Middle frontal gyrus (tissue), 1 donor: ENCODE data around the gene FOXJ3.

Experiments used
- DNase-seq: peaks from one replicate; pipeline ENCODE4 v3.0.0-alpha.2; 2015; ENCODE audit warnings: low spot score; ENCODE audit errors: extremely low spot score

Gene FOXJ3

GRCh38 chr1:42145764-42146625 lies 189.0 kb downstream of the FOXJ3 start:
- DNase-seq, result no peak

- DNase-seq, result no peak
These were observed 189.7 kb downstream of the FOXJ3 start for GRCh38 chr1:42145389-42145716.

- no peak for DNase-seq
These were observed 190.2 kb downstream of the FOXJ3 start for GRCh38 chr1:42144711-42145388.

GRCh38 chr1:42143896-42144710 lies 190.9 kb downstream of the FOXJ3 start:
- no peak for DNase-seq

- DNase-seq, result no peak
These were observed 191.9 kb downstream of the FOXJ3 start for GRCh38 chr1:42142894-42143675.

GRCh38 chr1:42141978-42142377 lies 193.1 kb downstream of the FOXJ3 start:
- no peak for DNase-seq

- DNase-seq, result no peak
These were observed 194.8 kb downstream of the FOXJ3 start for GRCh38 chr1:42140191-42140590.

- no peak for DNase-seq
These were observed 195.6 kb downstream of the FOXJ3 start for GRCh38 chr1:42139444-42139843.

- DNase-seq, result no peak
These were observed 196.4 kb downstream of the FOXJ3 start for GRCh38 chr1:42138586-42138985.

GRCh38 chr1:42137766-42138165 lies 197.3 kb downstream of the FOXJ3 start:
- no peak for DNase-seq

- DNase-seq, result no peak
These were observed 198.6 kb downstream of the FOXJ3 start for GRCh38 chr1:42136466-42136865.

- no peak for DNase-seq
These were observed 199.6 kb downstream of the FOXJ3 start for GRCh38 chr1:42135426-42135825.

GRCh38 chr1:42133809-42134526 lies 201.1 kb downstream of the FOXJ3 start:
- no peak for DNase-seq

- no peak for DNase-seq
These were observed 201.6 kb downstream of the FOXJ3 start for GRCh38 chr1:42133390-42133789.

- DNase-seq, result no peak
These were observed 204.9 kb downstream of the FOXJ3 start for GRCh38 chr1:42130061-42130660.

- DNase-seq, result no peak
These were observed 206.1 kb downstream of the FOXJ3 start for GRCh38 chr1:42128964-42129363.

- DNase-seq, result no peak
These were observed 206.5 kb downstream of the FOXJ3 start for GRCh38 chr1:42128499-42128898.

- DNase-seq, result no peak
These were observed 207.3 kb downstream of the FOXJ3 start for GRCh38 chr1:42127767-42128166.
